Mesodermal cell (in vitro differentiated cells): ENCODE results near the gene KCNH3.
A peak's percentile ranks its signal among the peaks of the same experiment; 100 is the strongest.

Experiments
- H3K27ac ChIP-seq: 2 replicates; pipeline ENCODE4 v1.7.0; 2013; ENCODE audit warnings: mild to moderate bottlenecking, low read depth, low read length, moderate library complexity; ENCODE audit not compliant: severe bottlenecking
- H3K36me3 ChIP-seq: 2 replicates; pipeline ENCODE4 v1.7.1; 2013; ENCODE audit warnings: mild to moderate bottlenecking, low read length, moderate library complexity; ENCODE audit not compliant: control insufficient read depth, insufficient read depth
- H3K4me1 ChIP-seq: one replicate; pipeline ENCODE4 v1.7.1; 2013; ENCODE audit warnings: mild to moderate bottlenecking, low read length; ENCODE audit not compliant: insufficient read depth, control insufficient read depth, poor library complexity, severe bottlenecking
- H3K4me3 ChIP-seq: 2 replicates; pipeline ENCODE4 v1.7.0; 2013; ENCODE audit warnings: low read length, control low read depth, mild to moderate bottlenecking; ENCODE audit not compliant: insufficient read depth, poor library complexity, severe bottlenecking; ENCODE audit errors: extremely low read depth
- H3K9me3 ChIP-seq: 2 replicates; pipeline ENCODE4 v1.7.1; 2013; ENCODE audit warnings: mild to moderate bottlenecking, low read length, moderate library complexity; ENCODE audit not compliant: control insufficient read depth
- WGBS, 2 experiments: methylation state at CpG; one replicate each; pipeline ENCODE4 v1.1.5; 2013; ENCODE audit warnings: missing lambda C conversion rate in 2 of 2; ENCODE audit not compliant: insufficient coverage in 2 of 2; 5-methylcytosine and 5-hydroxymethylcytosine counted together

Gene KCNH3

DNA sequence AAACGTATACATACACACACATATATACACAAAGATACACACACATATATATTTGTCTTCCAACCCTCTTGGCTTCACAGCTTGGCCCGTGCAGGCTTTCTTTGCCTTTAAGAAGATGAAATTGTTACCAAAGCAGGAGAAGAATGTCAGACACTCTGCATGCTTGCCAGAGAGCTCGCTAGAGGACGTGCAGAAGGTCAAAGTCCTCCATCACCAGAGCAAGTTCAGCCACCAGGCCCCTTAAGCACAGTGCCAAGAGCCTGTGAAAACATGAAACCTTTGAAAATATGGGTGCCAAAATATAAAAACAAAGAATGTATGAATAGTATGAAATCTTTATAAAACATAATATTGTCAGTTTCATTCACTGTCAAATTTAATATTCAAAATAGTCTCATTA, 44.0 kb downstream of the KCNH3 start:
- peaks cover 29% of the 10 kb centered on the region for H3K36me3 ChIP-seq
- no peak overlapping the region for H3K27ac ChIP-seq
- H3K9me3 ChIP-seq, result no peaks in the 10 kb centered on the region
- peaks cover 4% of the 10 kb centered on the region for H3K4me1 ChIP-seq
- H3K4me3 ChIP-seq, result no peak overlapping the region
- 93 to 96% methylated on average over 4 of the region's 4 CpGs for WGBS, 2 experiments

DNA sequence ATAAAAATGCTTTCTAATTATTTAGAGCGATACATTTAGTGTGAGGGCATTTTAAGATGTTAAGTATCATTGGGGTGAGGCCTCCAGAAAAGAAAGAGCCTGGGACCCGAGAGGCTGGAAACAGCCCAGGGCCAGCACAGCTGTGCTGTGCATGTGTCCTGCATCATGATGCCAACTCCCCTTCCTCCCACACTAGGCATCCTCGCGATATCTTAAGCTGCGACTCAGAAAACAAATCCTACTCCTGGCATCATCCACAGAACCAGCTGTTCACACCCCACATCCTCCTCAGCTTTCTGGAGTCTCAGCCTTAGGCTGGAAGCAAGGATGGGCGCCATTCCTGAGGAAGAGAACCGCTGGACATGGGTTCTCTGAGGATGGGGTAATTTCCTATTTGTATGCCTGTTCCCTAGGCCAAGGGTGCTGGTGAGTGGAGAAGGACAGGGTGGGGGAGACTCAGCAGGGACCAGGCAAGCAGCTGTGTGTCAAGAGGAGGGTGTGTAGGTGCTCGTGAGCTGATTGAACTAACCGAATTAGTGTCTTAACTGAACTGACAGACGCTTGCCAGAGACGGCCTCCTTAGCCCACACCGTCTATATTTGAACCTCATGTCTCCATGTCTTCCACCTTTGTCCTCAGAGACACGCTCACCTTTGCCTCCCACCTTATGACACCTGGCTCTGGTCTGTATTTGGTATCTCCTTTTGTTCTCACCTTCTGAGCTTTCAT, 44.7 kb downstream of the KCNH3 start:
- no peak overlapping the region for H3K27ac ChIP-seq
- H3K4me3 ChIP-seq, result no peak overlapping the region
- peaks cover 4% of the 10 kb centered on the region for H3K4me1 ChIP-seq
- WGBS, 2 experiments, result 89 to 97% methylated on average over 9 to 12 of the region's 13 CpGs
- no peaks in the 10 kb centered on the region for H3K9me3 ChIP-seq
- peaks cover 28% of the 10 kb centered on the region for H3K36me3 ChIP-seq

- 83 to 94% methylated on average over 7 of the region's 7 CpGs for WGBS, 2 experiments
- Histone ChIP-seq H3K9me3 (no peaks in the 10 kb centered on the region), H3K36me3 (peaks cover 29% of the 10 kb centered on the region), H3K4me3 (no peak overlapping the region), H3K27ac (peak overlapping the region; percentile 16), H3K4me1 (peaks cover 4% of the 10 kb centered on the region)
These were observed 45.8 kb downstream of the KCNH3 start for GRCh38 chr12:49584591-49584990.

DNA sequence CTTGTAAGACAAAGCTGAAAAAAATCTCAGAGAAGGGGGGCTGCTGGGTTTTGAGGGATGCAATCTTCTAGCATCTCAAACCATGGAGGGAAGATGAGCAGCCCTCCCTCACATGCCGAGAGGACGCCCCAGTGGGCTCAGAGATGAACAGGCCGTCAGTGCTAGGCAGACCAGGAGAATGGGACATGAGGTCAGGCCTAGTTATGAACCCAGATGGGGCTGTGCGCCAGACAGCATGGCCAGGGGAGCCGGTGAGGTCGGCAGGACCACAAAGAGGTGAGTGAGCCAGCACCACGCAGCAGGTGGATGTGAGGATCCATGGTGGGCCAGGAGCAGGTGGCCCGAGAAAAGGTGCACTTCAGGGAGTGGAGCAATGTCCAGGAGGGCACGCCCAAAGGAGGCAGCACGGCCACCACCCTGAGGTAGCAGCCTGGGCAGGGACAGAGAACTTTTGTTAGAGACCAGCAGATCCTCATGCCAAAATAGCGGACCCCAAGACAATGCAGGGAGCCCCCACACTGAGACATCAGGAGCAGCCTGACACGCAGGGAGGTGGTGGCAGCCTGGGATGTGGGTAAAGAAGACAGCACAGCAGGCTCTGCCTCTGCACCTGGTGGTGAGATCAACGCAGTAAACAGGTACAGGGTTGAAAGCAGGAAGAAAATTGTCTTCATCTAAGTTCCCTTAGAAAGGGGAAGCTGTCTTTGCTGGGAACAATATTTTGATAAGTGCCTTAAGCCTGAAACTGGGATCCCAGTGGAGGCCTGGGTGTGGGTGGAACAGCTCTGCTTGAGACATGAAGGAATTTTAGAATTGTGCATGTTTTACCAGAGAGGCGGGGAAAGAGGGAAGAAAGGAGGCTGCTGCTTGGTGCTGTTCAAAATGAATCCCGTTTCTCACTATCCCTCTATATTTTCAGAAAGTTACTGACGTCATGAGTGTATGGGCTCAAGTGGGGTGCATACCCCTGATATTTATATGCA, 46.9 kb downstream of the KCNH3 start:
- 95 to 97% methylated on average over 13 to 14 of the region's 16 CpGs for WGBS, 2 experiments
- Histone ChIP-seq H3K4me1 (peaks cover 3% of the 10 kb centered on the region), H3K9me3 (no peaks in the 10 kb centered on the region), H3K4me3 (no peak overlapping the region), H3K36me3 (peaks cover 33% of the 10 kb centered on the region), H3K27ac (no peak overlapping the region)

GRCh38 chr12:49587174-49587908, 48.5 kb downstream of the KCNH3 start:
- Histone ChIP-seq H3K27ac (no peak overlapping the region), H3K36me3 (peaks cover 40% of the 10 kb centered on the region), H3K4me3 (no peak overlapping the region), H3K9me3 (no peaks in the 10 kb centered on the region), H3K4me1 (no peaks in the 10 kb centered on the region)
- 90 to 94% methylated on average over 7 to 10 of the region's 11 CpGs for WGBS, 2 experiments

- Histone ChIP-seq H3K36me3 (peaks cover 34% of the 10 kb centered on the region), H3K4me3 (no peak overlapping the region), H3K27ac (no peak overlapping the region), H3K9me3 (no peaks in the 10 kb centered on the region), H3K4me1 (no peaks in the 10 kb centered on the region)
- 94 to 100% methylated on average over 7 of the region's 7 CpGs for WGBS, 2 experiments
These were observed 49.5 kb downstream of the KCNH3 start for GRCh38 chr12:49588281-49588680.

DNA sequence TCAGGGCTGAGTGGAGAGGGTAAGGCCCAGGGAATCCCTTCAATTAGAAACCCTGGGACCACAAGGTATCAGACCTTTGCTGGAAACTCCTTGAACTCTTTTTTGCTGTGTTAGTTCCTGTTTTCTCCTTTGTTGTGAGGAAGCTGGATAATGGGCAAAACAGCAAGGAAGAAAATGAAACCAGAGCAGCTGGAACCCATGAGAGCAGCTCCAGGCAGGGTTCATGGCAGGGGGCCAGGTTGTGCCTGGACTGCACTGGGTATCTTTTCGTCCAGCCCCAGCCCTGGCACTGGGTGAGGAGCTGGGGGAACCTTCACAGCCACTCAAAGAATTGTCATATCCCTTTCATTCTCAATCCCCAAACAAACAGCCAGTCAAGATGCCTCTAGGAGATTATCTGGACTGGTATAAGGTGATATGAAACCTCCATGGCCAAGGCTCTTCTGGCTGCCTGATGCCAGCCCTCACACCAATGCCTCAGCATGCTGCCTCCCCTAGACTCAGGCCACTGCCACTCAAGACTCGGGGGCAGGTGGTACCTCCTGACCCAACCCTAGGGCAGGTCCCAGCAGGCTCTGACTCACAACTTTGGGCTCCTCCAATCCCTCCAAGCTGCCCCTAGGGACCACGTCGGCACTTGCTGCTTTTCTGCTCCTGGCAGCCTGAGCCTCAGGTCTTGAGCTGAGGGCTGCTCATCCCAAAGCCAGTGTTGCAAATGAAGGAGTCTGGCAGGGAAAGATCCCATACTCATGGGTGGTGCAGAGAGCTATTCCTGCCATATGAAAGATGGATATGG, 50.1 kb downstream of the KCNH3 start:
- H3K36me3 ChIP-seq, result peaks cover 29% of the 10 kb centered on the region
- no peak overlapping the region for H3K27ac ChIP-seq
- 86% methylated on average over 3 of the region's 4 CpGs; no CpG with 5 or more reads in 1 of the 2 experiments for WGBS, 2 experiments
- no peaks in the 10 kb centered on the region for H3K9me3 ChIP-seq
- H3K4me1 ChIP-seq, result no peaks in the 10 kb centered on the region
- H3K4me3 ChIP-seq, result no peak overlapping the region

DNA sequence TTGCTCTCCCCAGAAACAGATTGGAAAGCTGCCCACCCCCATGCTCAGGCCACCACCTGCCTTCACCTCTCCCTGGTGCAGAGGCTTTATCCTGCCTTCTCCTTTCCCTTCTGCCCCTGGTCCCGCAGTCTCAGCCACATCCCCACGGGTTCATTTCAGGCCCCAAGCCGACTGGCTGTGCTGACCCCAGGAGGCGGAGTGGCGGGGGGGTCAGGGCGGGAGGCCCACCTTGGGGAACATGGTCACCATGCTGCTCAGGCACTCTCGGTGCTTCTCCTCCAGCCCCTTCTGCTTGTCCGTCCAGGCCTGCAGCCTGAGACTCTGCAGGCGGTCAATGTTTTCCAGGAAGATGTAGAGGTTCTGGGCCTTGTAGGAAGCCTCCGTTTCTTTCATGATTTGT, 59.7 kb downstream of the KCNH3 start:
- no peak overlapping the region for H3K4me3 ChIP-seq
- WGBS, 2 experiments, result 90 to 92% methylated on average over 6 to 9 of the region's 10 CpGs
- no peaks in the 10 kb centered on the region for H3K4me1 ChIP-seq
- H3K36me3 ChIP-seq, result peaks cover 2% of the 10 kb centered on the region
- no peak overlapping the region for H3K27ac ChIP-seq
- H3K9me3 ChIP-seq, result no peaks in the 10 kb centered on the region

GRCh38 chr12:49599961-49600360, 61.1 kb downstream of the KCNH3 start:
- Histone ChIP-seq H3K36me3 (peaks cover 2% of the 10 kb centered on the region), H3K4me3 (no peak overlapping the region), H3K4me1 (no peaks in the 10 kb centered on the region), H3K27ac (no peak overlapping the region), H3K9me3 (no peaks in the 10 kb centered on the region)
- WGBS, 2 experiments, result 94 to 95% methylated on average over 8 of the region's 8 CpGs

GRCh38 chr12:49603721-49604120, 64.9 kb downstream of the KCNH3 start:
- H3K4me1 ChIP-seq, result no peaks in the 10 kb centered on the region

More at GRCh38 chr12:49603721-49604120, 64.9 kb downstream of the KCNH3 start:
- Histone ChIP-seq H3K9me3 (no peaks in the 10 kb centered on the region), H3K27ac (no peak overlapping the region), H3K4me3 (no peak overlapping the region), H3K36me3 (peaks cover 2% of the 10 kb centered on the region)
- WGBS, 2 experiments, result 90% methylated on average over 1 of the region's 1 CpG; no CpG with 5 or more reads in 1 of the 2 experiments
